OCI-LY3 (cell line): ENCODE results near the gene TRABD2A.

ENCODE experiments used
- CTCF ChIP-seq: fragments of 200-600, 300-600 bp; sonication (generic); IDR thresholded peaks from 2 replicates; pipeline ENCODE4 v1.5.1; 2014; ENCODE audit warnings: antibody characterized with exemption, low read length, low read depth
- EZH2phosphoT487 ChIP-seq: fragments of 200-600 bp; shearing (Covaris generic); IDR thresholded peaks from 2 replicates; pipeline ENCODE4 v1.6.1; 2018; ENCODE audit warnings: antibody characterized with exemption, mixed run types, low read depth

GRCh38 chr2:84904717-84905174, 23.9 kb upstream of the TRABD2A start:
- no peak for TF ChIP-seq CTCF
- TF ChIP-seq EZH2phosphoT487, result no peak
